Sigmoid colon (tissue), 7 donors: ENCODE results near the gene ZSCAN16. TPM values are rescaled to one million over a fixed set of nuclear protein-coding genes. Genes with fewer than 3 reads are reported as not detected.

ENCODE experiments used
- DNase-seq: peaks from one replicate; pipeline ENCODE4 v3.0.0-alpha.2; 2019
- H3K27ac ChIP-seq, 4 donors: fragments of 200-600 bp; sonication (generic); one replicate each; pipeline ENCODE4 v1.5.1; 2016 to 2019; ENCODE audit warnings: mild to moderate bottlenecking in 1 of 4
- H3K27me3 ChIP-seq, 3 donors: fragments of 200-600 bp; sonication (generic); one replicate each; pipeline ENCODE4 v1.5.1; 2019; ENCODE audit warnings: mild to moderate bottlenecking in 1 of 3
- H3K36me3 ChIP-seq, 4 donors: fragments of 200-600 bp; sonication (generic); one replicate each; pipeline ENCODE4 v1.5.1; 2016 to 2019
- H3K4me1 ChIP-seq, 4 donors: fragments of 200-600 bp; sonication (generic); one replicate each; pipeline ENCODE4 v1.5.1; 2017 to 2019
- H3K4me3 ChIP-seq, 4 donors: fragments of 200-600 bp; sonication (generic); one replicate each; pipeline ENCODE4 v1.5.1; 2017 to 2019; ENCODE audit warnings: mild to moderate bottlenecking in 2 of 4, moderate library complexity in 1 of 4
- H3K9me3 ChIP-seq, 4 donors: fragments of 200-600 bp in 3 of 4; sonication (generic) in 3 of 4; one replicate each; pipeline versions ENCODE4 v1.5.1 to v1.6.1; 2013 to 2019
- CTCF ChIP-seq, 4 experiments: fragments of 450-650 bp in 3 of 4; fragments of 200-600 bp in 1 of 4; IDR thresholded peaks; one replicate each; pipeline ENCODE4 v1.5.1; 2016 to 2019; ENCODE audit warnings: antibody characterized with exemption in 4 of 4, mild to moderate bottlenecking in 3 of 4, moderate library complexity in 2 of 4
- EP300 ChIP-seq, 4 donors: sonication (generic); formaldehyde crosslinking; IDR thresholded peaks; one replicate each; pipeline ENCODE4 v1.6.1; 2017; ENCODE audit warnings: antibody characterized with exemption in 4 of 4
- POLR2A ChIP-seq, 2 donors: fragments of 450-650 bp; IDR thresholded peaks; one replicate each; pipeline ENCODE4 v1.6.1; 2016; ENCODE audit warnings: antibody characterized with exemption in 2 of 2, mild to moderate bottlenecking in 2 of 2, moderate library complexity in 2 of 2
- POLR2AphosphoS5 ChIP-seq, 4 donors: sonication (generic); formaldehyde crosslinking; IDR thresholded peaks; one replicate each; pipeline ENCODE4 v1.6.1; 2017; ENCODE audit warnings: antibody characterized with exemption in 4 of 4
- WGBS, 2 donors: extraction: QIAGEN DNeasy Blood & Tissue Kit; methylation state at CpG; one replicate each; pipeline ENCODE4 v1.1.7; 2013; 5-methylcytosine and 5-hydroxymethylcytosine counted together
- intact Hi-C: fragments of 100-400 bp; cut with DNase I; formaldehyde crosslinking; loops from one replicate; pipeline ENCODE4 v1.15.1; 2023
- polyA plus RNA-seq, 3 donors: library from polyadenylated mRNA; stranded (reverse); fragments of 200-250 nt; gene quantifications; one replicate each; pipeline ENCODE4 v1.2.3, GENCODE V29; 2013
- total RNA-seq, 4 donors: library from RNA; depleted of rRNA; stranded (reverse); fragments of >200 nt; gene quantifications; one replicate each; pipeline ENCODE4 v1.1.0, GENCODE V29; 2016
- donor health status: healthy with polysubstance abuse.
- donor health status: Bipolar disorder and iron deficiency.
- donor health status: healthy.

ZSCAN16 gene
- total and polyA plus RNA-seq, 7 donors = 1.4 to 8.3 (median 7.5) TPM

GRCh38 chr6:28136585-28137504, 12.4 kb downstream of the ZSCAN16 start:
- no peaks in the 10 kb centered on the region for H3K9me3 ChIP-seq
- H3K27ac ChIP-seq = peak overlapping the region; percentile 96 to 98 (median 96)
- H3K4me3 ChIP-seq = peak overlapping the region; percentile 66 to 89 (median 73)
- 0% methylated on average over 58 of the region's 58 CpGs for WGBS, 2 donors
- DNase-seq = peak; percentile 98
- no peaks in the 10 kb centered on the region for H3K36me3 ChIP-seq
- TF ChIP-seq EP300 (IDR thresholded peaks at IDR 0.05) = peak in 1 of 4 donors; percentile 21
- no peak for TF ChIP-seq POLR2A (IDR thresholded peaks at IDR 0.05)
- no peak for TF ChIP-seq CTCF (IDR thresholded peaks at IDR 0.05)
- peak; percentile 57 to 83 (median 80) for TF ChIP-seq POLR2AphosphoS5 (IDR thresholded peaks at IDR 0.05)
- no peaks in the 10 kb centered on the region for H3K27me3 ChIP-seq
- peaks cover 0 to 42% (median 26%) of the 10 kb centered on the region in 4 donors for H3K4me1 ChIP-seq
- intact Hi-C loops = loop anchor here (2.0 to 5.0 kb wide), 5 partner anchors 32 to 260 kb away; partner anchors contain the start of genes ZNF165, ZSCAN12 and ZSCAN26

- no peaks in the 10 kb centered on the region for H3K36me3 ChIP-seq
- H3K27ac ChIP-seq = peak overlapping the region; percentile 96 to 98 (median 96)
- intact Hi-C loops = loop anchor here (2.0 to 5.0 kb wide), 5 partner anchors 33 to 260 kb away; partner anchors contain the start of genes ZNF165, ZSCAN12 and ZSCAN26
- no peak for DNase-seq
- peaks cover 0 to 45% (median 26%) of the 10 kb centered on the region in 4 donors for H3K4me1 ChIP-seq
- 0 to 1% methylated on average over 6 of the region's 6 CpGs for WGBS, 2 donors
- H3K4me3 ChIP-seq = peak overlapping the region; percentile 66 to 89 (median 73)
- no peaks in the 10 kb centered on the region for H3K9me3 ChIP-seq
- TF ChIP-seq EP300 (IDR thresholded peaks at IDR 0.05) = no peak
- no peak for TF ChIP-seq CTCF (IDR thresholded peaks at IDR 0.05)
- no peak for TF ChIP-seq POLR2A (IDR thresholded peaks at IDR 0.05)
- no peak for TF ChIP-seq POLR2AphosphoS5 (IDR thresholded peaks at IDR 0.05)
- no peaks in the 10 kb centered on the region for H3K27me3 ChIP-seq
These were observed 13.1 kb downstream of the ZSCAN16 start for GRCh38 chr6:28137505-28137981.

- Histone ChIP-seq H3K36me3 (peaks cover 0 to 2% (median under 1%) of the 10 kb centered on the region in 4 donors), H3K4me1 (peaks cover 0 to 55% (median 39%) of the 10 kb centered on the region in 4 donors), H3K4me3 (no peak overlapping the region), H3K27me3 (no peaks in the 10 kb centered on the region), H3K27ac (peak overlapping the region in 2 of 4 donors; percentile 7 to 84), H3K9me3 (no peaks in the 10 kb centered on the region)
- intact Hi-C loops = loop anchor here (2.0 to 5.0 kb wide), 4 partner anchors 58 to 257 kb away; partner anchors contain the start of genes ZNF165, ZSCAN12 and ZSCAN26
- WGBS, 2 donors = 75 to 78% methylated on average over 9 of the region's 9 CpGs
- no peak for DNase-seq
- no peak for TF ChIP-seq POLR2AphosphoS5 (IDR thresholded peaks at IDR 0.05)
- TF ChIP-seq POLR2A (IDR thresholded peaks at IDR 0.05) = no peak
- TF ChIP-seq CTCF (IDR thresholded peaks at IDR 0.05) = no peak
These were observed 15.6 kb downstream of the ZSCAN16 start for GRCh38 chr6:28139860-28140543.

- DNase-seq = no peak
- no peak for TF ChIP-seq EP300 (IDR thresholded peaks at IDR 0.05)
- no peak for TF ChIP-seq CTCF (IDR thresholded peaks at IDR 0.05)
- TF ChIP-seq POLR2A (IDR thresholded peaks at IDR 0.05) = no peak
- no peak for TF ChIP-seq POLR2AphosphoS5 (IDR thresholded peaks at IDR 0.05)
- intact Hi-C loops = no loop called here
- Histone ChIP-seq H3K27me3 (no peaks in the 10 kb centered on the region), H3K36me3 (peaks cover 0 to 7% (median 2%) of the 10 kb centered on the region in 4 donors), H3K4me3 (no peak overlapping the region), H3K27ac (peak overlapping the region in 3 of 4 donors; percentile 7 to 84 (median 83)), H3K9me3 (no peaks in the 10 kb centered on the region), H3K4me1 (peaks cover 0 to 55% (median 36%) of the 10 kb centered on the region in 4 donors)
- WGBS, 2 donors = 79 to 85% methylated on average over 5 of the region's 5 CpGs
These were observed 16.2 kb downstream of the ZSCAN16 start for GRCh38 chr6:28140616-28141015.
